ENCODE measurements around the gene RTKN2.

GRCh38 chr10:62177111-62177510 is 91.5 kb downstream of the RTKN2 start:
- TF ChIP-seq CTCF (IDR thresholded peaks at IDR 0.05) (no peak), POLR2A (IDR thresholded peaks at IDR 0.05) (no peak), POLR2AphosphoS5 (IDR thresholded peaks at IDR 0.05) (no peak)
